Fibroblast of upper back skin (primary cell): ENCODE measurements around the gene USP37.
A peak's percentile ranks its signal among the peaks of the same experiment; 100 is the strongest.
"Not testable (repeated sequence)": the region's sequence is repeated elsewhere in the genome, so short reads cannot be mapped to it uniquely, and the experiment has no call there.

Experiments
- DNase-seq: peaks from one replicate; pipeline ENCODE4 v3.0.0-alpha.2; 2013

USP37 gene

GRCh38 chr2:218547511-218547910 lies 20.6 kb downstream of the USP37 start:
- DNase-seq: no peak

- no peak for DNase-seq
Measured at GRCh38 chr2:218546012-218546411, 22.1 kb downstream of the USP37 start.

- no peak for DNase-seq
Measured at GRCh38 chr2:218540015-218540414, 28.1 kb downstream of the USP37 start.

- DNase-seq: no peak
Measured at GRCh38 chr2:218536804-218537494, 31.2 kb downstream of the USP37 start.

GRCh38 chr2:218529990-218530389 lies 38.2 kb downstream of the USP37 start:
- no peak for DNase-seq

GRCh38 chr2:218528409-218528808 lies 39.7 kb downstream of the USP37 start:
- DNase-seq: not testable (repeated sequence)

- DNase-seq: no peak
Measured at GRCh38 chr2:218523651-218524050, 44.5 kb downstream of the USP37 start.

GRCh38 chr2:218518876-218519275 lies 49.3 kb downstream of the USP37 start:
- DNase-seq: no peak

- peak; percentile 4 for DNase-seq
Measured at GRCh38 chr2:218517434-218518206, 50.5 kb downstream of the USP37 start.

- no peak for DNase-seq
Measured at GRCh38 chr2:218516614-218517013, 51.5 kb downstream of the USP37 start.

- DNase-seq: no peak
Measured at GRCh38 chr2:218513676-218514075, 54.5 kb downstream of the USP37 start.

GRCh38 chr2:218508299-218508698 lies 59.9 kb downstream of the USP37 start:
- DNase-seq: no peak

GRCh38 chr2:218505754-218506371 lies 62.3 kb downstream of the USP37 start:
- DNase-seq: no peak

- DNase-seq: peak; percentile 41
Measured at GRCh38 chr2:218501665-218502064, 66.5 kb downstream of the USP37 start.

- no peak for DNase-seq
Measured at GRCh38 chr2:218500501-218501060, 67.6 kb downstream of the USP37 start.

GRCh38 chr2:218485986-218486667 lies 82.0 kb downstream of the USP37 start:
- DNase-seq: no peak

- peak; percentile 9 for DNase-seq
Measured at GRCh38 chr2:218482651-218483050, 85.5 kb downstream of the USP37 start.

GRCh38 chr2:218479595-218479994 lies 88.6 kb downstream of the USP37 start:
- DNase-seq: no peak

- no peak for DNase-seq
Measured at GRCh38 chr2:218478544-218478943, 89.6 kb downstream of the USP37 start.

- DNase-seq: no peak
Measured at GRCh38 chr2:218477247-218477646, 90.9 kb downstream of the USP37 start.

GRCh38 chr2:218476676-218477075 lies 91.5 kb downstream of the USP37 start:
- peak; percentile 2 for DNase-seq

GRCh38 chr2:218474527-218474926 lies 93.6 kb downstream of the USP37 start:
- DNase-seq: no peak

- no peak for DNase-seq
Measured at GRCh38 chr2:218472988-218473387, 95.2 kb downstream of the USP37 start.
